Psoas muscle (tissue), 8 donors: ENCODE results near the gene PPT2. TPM values are rescaled to one million over a fixed set of nuclear protein-coding genes. Genes with fewer than 3 reads are reported as not detected.

Experiments
- ATAC-seq, 4 donors: fragments of 200-7000 bp; cut with Tn5 transposase; one replicate each; pipeline ENCODE4 v1.9.1; 2020; ENCODE audit warnings: moderate library complexity in 3 of 4, mild to moderate bottlenecking in 2 of 4
- DNase-seq, 2 donors: peaks; one replicate each; pipeline ENCODE4 v3.0.0-alpha.2; 2020
- H3K27ac ChIP-seq: fragments of 200-600 bp; one replicate; pipeline ENCODE4 v1.8.0; 2022
- H3K27me3 ChIP-seq, 3 donors: fragments of 200-600 bp in 1 of 3; one replicate each; pipeline versions ENCODE4 v1.6.1 to v1.8.0; 2013 to 2022; ENCODE audit warnings: low read length in 2 of 3, mild to moderate bottlenecking in 2 of 3, moderate library complexity in 1 of 3; ENCODE audit not compliant: insufficient read depth in 3 of 3
- H3K36me3 ChIP-seq, 2 donors: fragments of 200-600 bp in 1 of 2; one replicate each; pipeline versions ENCODE4 v1.6.1 to v1.8.0; 2013 to 2022; ENCODE audit warnings: low read depth in 1 of 2, mild to moderate bottlenecking in 1 of 2, moderate library complexity in 1 of 2; ENCODE audit not compliant: insufficient read depth in 1 of 2
- H3K4me1 ChIP-seq: fragments of 200-600 bp; one replicate; pipeline ENCODE4 v1.8.0; 2022
- H3K4me3 ChIP-seq: fragments of 200-600 bp; one replicate; pipeline ENCODE4 v1.8.0; 2022; ENCODE audit warnings: mild to moderate bottlenecking
- H3K9me3 ChIP-seq: fragments of 200-600 bp; one replicate; pipeline ENCODE4 v1.8.0; 2022
- WGBS, 3 donors: extraction: QIAGEN DNeasy Blood & Tissue Kit; methylation state at CpG; one replicate each; pipeline versions ENCODE4 v1.1.6 to v1.1.7; 2013; 5-methylcytosine and 5-hydroxymethylcytosine counted together
- intact Hi-C, 2 donors: fragments of 100-400 bp; cut with DNase I; formaldehyde crosslinking; loops; one replicate each; pipeline versions ENCODE4 v1.11.0 to v1.14.2; 2022
- polyA plus RNA-seq, 3 donors: library from polyadenylated mRNA; stranded (reverse); fragments of 200-250 nt; gene quantifications; one replicate each; pipeline ENCODE4 v1.2.3, GENCODE V29; 2013
- total RNA-seq, 4 donors: library from RNA; stranded (reverse); fragmentation: NEBNext Ultra II Directional in 2 of 4; extraction: Animal tissue kit (Norgen Biotek cat#: 25700) in 2 of 4; gene quantifications; one replicate each; pipeline versions ENCODE4 v1.2.1 to v1.2.4, GENCODE V29; 2021 to 2023
- TF ChIP-seq, protein P1 (sequence below): fragments of 200-600 bp; IDR thresholded peaks from one replicate; pipeline ENCODE4 v1.8.0; 2022; ENCODE audit warnings: antibody characterized with exemption
- donor health status: healthy with polysubstance abuse.
- donor health status: DM: no; HTN: no; CAD: no; lungs with moderate emphysema.
- donor health status: Bipolar disorder and iron deficiency.
- donor health status: healthy.
- donor health status: DM: yes; HTN: yes; CAD: no.
- donor health status: DM: no; HTN: no; CAD: no.
- donor health status: DM: no; HTN: no; CAD: no.
- donor health status: DM: yes; HTN: yes; CAD: no.

PPT2 gene
- total and polyA plus RNA-seq, 7 donors: 11.3 to 28.3 (median 14.8) TPM

DNA sequence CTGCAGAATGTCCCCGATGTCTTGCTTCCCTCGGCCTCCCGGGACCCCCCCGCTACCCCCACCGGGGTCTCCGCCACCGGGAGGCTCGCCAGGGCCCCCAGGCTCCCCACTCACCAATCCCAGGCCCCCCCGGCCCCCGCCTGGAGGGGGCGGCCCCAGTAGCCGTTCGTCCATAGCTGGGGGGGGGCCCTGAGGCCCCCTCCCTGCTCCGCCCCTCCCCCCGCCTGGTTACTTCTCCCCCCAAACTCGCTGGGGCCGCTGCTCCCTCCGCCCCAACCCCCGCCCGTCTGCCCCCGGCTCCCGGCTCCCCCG lies 35.8 kb downstream of the PPT2 start:
- 0 to 13% (median 11%) methylated on average over 12 to 23 of the region's 23 CpGs for WGBS, 3 donors
- DNase-seq (peak in 1 of 2 donors; percentile 52), ATAC-seq (peak; percentile 1 to 8 (median 4))
- no peaks in the 10 kb centered on the region for H3K27me3 ChIP-seq
- H3K27ac ChIP-seq: peak overlapping the region; percentile 91
- peak overlapping the region; percentile 77 for H3K4me3 ChIP-seq
- peaks cover 19% of the 10 kb centered on the region for H3K4me1 ChIP-seq
- intact Hi-C loops: loop anchor here in 1 of 2 donors (10.0 kb wide), 1 partner anchor 1005 kb away; the partner anchor contains the start of gene COL11A2
- no peaks in the 10 kb centered on the region for H3K9me3 ChIP-seq
- peaks cover 0 to 21% of the 10 kb centered on the region in 2 donors for H3K36me3 ChIP-seq
- TF ChIP-seq, protein P1, sequence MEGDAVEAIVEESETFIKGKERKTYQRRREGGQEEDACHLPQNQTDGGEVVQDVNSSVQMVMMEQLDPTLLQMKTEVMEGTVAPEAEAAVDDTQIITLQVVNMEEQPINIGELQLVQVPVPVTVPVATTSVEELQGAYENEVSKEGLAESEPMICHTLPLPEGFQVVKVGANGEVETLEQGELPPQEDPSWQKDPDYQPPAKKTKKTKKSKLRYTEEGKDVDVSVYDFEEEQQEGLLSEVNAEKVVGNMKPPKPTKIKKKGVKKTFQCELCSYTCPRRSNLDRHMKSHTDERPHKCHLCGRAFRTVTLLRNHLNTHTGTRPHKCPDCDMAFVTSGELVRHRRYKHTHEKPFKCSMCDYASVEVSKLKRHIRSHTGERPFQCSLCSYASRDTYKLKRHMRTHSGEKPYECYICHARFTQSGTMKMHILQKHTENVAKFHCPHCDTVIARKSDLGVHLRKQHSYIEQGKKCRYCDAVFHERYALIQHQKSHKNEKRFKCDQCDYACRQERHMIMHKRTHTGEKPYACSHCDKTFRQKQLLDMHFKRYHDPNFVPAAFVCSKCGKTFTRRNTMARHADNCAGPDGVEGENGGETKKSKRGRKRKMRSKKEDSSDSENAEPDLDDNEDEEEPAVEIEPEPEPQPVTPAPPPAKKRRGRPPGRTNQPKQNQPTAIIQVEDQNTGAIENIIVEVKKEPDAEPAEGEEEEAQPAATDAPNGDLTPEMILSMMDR: no peak

DNA sequence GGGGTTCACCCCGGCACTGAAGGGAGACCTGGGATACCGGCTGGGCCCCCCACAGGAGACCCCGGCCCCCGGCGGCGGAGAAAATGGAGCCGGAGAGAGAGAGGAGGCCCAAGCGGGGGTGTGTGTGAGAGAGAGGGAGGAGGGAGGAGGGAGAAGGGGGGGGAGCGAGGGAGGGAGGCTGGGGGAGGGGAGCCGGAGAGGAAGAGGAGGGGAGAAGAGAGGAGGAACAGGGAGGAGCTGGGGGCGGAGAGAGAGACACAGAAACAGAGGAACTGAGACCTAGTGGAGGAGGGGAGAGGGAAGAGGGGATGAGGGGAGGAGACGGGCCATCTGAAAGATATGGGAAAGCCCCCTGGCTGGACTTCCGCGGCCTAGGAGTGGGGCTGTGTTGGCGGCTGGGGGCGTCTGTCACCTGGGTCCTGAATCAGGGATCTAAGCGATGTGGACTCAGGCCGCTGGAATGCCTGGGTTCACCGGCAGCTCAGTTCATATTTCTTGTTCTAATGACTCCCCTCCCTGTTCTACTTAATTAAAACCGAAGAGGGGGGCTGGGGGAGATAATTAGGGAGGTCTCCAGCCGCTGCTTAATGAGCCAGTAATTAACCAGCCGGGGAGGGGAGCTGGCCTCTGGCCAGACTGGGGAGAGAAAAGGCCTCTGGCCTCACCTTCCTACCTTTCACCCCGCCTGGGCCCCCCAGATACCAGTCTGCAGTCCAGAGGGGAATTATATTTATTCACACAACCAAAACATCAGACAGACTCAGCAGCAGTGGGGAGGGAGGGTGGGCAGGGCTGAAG lies 36.3 kb downstream of the PPT2 start, which contains the start of gene PBX2:
Gene PBX2, minus strand, starts transcription at position 149 of the 798 bp plus-strand sequence. CDS start 287 bp downstream, outside the sequence.
- Histone ChIP-seq H3K27ac (peak within 1 kb of the TSS; percentile 91), H3K36me3 (peaks cover 0 to 21% of the 10 kb centered on the region in 2 donors), H3K9me3 (no peaks in the 10 kb centered on the region), H3K4me1 (peaks cover 20% of the 10 kb centered on the region), H3K4me3 (peak within 1 kb of the TSS; percentile 77), H3K27me3 (no peaks in the 10 kb centered on the region)
- TF ChIP-seq, protein P1: no peak
- peak; percentile 76 to 82 (median 78) for ATAC-seq
- intact Hi-C loops: loop anchor here in 1 of 2 donors (10.0 kb wide), 1 partner anchor 1005 kb away; the partner anchor contains the start of gene COL11A2
- DNase-seq: peak; percentile 89 to 95
- 0 to 2% (median 1%) methylated on average over 15 to 23 of the region's 23 CpGs for WGBS, 3 donors

DNA sequence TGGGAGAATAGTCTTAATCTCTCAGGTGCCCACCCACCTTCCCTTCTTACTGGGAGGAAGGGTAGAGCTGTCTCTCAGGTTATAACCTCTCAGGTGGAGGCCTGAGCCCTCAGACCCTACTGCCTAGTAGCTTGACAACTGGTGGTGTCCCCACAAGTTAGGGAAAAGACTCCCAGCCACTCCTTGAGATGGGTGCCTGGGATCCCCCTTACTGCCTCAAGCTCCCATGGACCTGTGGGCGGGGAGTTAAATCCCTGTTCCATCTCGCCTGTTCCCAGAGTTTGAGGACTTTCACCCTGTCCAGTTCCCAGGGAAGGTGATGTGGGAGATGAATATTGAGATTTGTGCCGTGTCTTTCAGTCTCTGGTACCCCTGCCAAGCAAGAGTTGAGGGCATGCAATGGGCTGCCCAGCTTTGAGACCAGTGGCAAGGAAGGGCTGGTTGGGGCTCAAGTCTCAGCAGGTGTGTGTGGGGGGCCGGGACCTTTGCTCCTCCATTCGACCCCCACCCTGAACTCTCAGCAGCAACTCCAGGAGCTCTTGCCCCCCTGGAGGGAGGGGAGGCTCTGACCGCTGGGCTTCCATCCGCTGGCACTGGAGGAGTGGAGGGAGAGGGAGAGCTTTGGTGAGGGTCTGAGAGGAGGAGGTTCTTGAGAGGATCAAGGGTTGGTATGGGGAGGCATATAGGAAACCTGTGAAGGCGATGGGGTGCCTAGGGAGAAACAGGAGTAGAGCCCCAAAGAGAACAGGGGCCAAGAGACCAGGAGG lies 37.2 kb downstream of the PPT2 start:
- peaks cover 0 to 19% of the 10 kb centered on the region in 2 donors for H3K36me3 ChIP-seq
- intact Hi-C loops: loop anchor here in 1 of 2 donors (1.0 to 10.0 kb wide), 2 partner anchors 73 to 1004 kb away; partner anchors contain the start of gene COL11A2
- TF ChIP-seq, protein P1: no peak
- H3K4me1 ChIP-seq: peaks cover 18% of the 10 kb centered on the region
- no peak for ATAC-seq
- H3K27ac ChIP-seq: peak overlapping the region; percentile 91
- no peak for DNase-seq
- H3K27me3 ChIP-seq: no peaks in the 10 kb centered on the region
- H3K4me3 ChIP-seq: peak overlapping the region; percentile 77
- 79 to 83% (median 81%) methylated on average over 8 of the region's 8 CpGs for WGBS, 3 donors
- H3K9me3 ChIP-seq: no peaks in the 10 kb centered on the region

DNA sequence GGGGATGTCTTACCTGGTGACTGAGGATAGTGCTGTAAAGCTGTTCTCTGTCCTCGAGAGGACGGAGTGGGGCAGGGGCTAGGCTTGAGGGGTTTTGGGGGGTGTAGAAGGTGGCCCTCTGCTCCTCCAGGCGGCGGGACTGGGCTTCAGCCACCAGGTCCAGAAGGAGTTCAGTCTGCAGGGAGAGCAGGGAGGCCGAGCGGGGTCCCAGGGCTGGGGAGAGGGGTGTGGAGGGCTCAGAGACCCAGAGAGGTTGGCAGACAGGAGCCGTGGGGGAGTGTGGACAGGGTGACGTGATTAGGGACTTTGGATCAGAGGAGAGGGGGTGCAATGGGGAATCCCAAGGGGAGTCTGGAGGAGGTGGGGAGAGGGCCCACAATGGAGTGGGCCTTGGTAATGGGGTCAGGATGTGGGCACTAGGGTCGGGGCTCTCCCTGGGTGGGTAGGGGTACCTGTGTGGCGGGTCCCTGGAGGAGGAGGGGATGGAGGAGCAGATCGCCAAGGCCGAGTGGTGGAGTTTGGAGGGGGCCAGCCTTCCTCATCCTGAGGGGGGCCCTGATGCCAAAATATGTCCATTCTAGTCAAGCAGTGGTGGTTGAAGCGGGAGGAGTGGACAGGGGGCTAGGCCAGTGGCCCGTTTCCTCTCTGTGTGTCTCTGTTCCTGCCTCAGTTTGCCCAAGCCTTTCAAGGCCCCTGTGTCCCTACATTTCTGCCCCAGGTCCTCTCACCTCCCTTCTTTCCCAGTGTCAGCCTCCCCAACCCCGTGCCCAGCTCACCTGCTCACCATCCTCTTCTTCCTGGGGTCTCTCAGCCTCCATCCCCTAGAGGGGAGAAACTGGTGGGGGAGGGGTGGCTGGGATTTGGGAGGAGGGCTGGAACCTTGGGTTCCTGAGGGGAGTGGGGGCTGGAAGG lies 38.0 kb downstream of the PPT2 start:
- 76 to 84% (median 79%) methylated on average over 14 to 15 of the region's 15 CpGs for WGBS, 3 donors
- DNase-seq (no peak), ATAC-seq (no peak)
- H3K27ac ChIP-seq: peak overlapping the region; percentile 48
- no peaks in the 10 kb centered on the region for H3K9me3 ChIP-seq
- peaks cover 0 to 11% of the 10 kb centered on the region in 2 donors for H3K36me3 ChIP-seq
- intact Hi-C loops: loop anchor here in 1 of 2 donors (1.0 to 10.0 kb wide), 2 partner anchors 74 to 1003 kb away; partner anchors contain the start of gene COL11A2
- TF ChIP-seq, protein P1: no peak
- peak overlapping the region; percentile 77 for H3K4me3 ChIP-seq
- no peaks in the 10 kb centered on the region for H3K27me3 ChIP-seq
- H3K4me1 ChIP-seq: peaks cover 24% of the 10 kb centered on the region
